AG04449 (cell line): ENCODE results near the gene SIRT5.

Experiments
- CTCF ChIA-PET: fragments of 350-600 bp; formaldehyde crosslinking; extraction: SDS; loops from one replicate; lab custom pipeline; 2021; ENCODE audit warnings: antibody characterized with exemption; lab: Yijun Ruan, JAX
- POLR2A ChIA-PET: fragments of 400-600, 350-600 bp; formaldehyde crosslinking; extraction: SDS; loops from one replicate; lab custom pipeline; 2020; ENCODE audit warnings: antibody characterized with exemption, inconsistent platforms; lab: Yijun Ruan, JAX
- DNase-seq: peaks from one replicate; pipeline ENCODE4 v3.0.0-alpha.2; 2010; ENCODE audit warnings: low read depth, low spot score
- H3K4me3 ChIP-seq: 2 replicates; pipeline ENCODE4 v1.5.1; 2011; ENCODE audit warnings: low read depth, mild to moderate bottlenecking, control low read depth, low read length
- TF ChIP-seq, protein P1 (sequence below): IDR thresholded peaks from one replicate; pipeline ENCODE4 v1.5.1; 2011; ENCODE audit warnings: mild to moderate bottlenecking, moderate library complexity, low read length, control low read depth, inconsistent platforms; ENCODE audit not compliant: insufficient read depth; ENCODE audit errors: missing control alignments

The SIRT5 gene

DNA sequence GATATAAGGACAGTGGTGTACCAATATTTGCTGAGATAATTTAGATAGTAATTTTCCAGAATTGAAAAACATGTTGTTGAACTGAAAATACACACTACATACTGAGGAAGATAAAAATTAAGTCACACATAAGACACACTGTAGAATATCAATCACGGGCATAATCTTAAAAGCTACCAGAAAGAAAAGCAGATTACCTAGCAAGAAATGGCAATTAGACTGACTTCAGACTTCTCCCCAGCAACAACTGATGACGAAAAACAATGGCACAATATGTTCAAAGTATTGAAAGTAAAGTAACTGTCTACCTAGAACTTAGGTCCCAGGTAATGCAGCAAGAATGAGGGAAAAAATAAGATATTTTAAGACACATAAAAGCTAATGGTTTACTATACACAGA is 87.2 kb downstream of the SIRT5 start:
- DNase-seq = no peak

DNA sequence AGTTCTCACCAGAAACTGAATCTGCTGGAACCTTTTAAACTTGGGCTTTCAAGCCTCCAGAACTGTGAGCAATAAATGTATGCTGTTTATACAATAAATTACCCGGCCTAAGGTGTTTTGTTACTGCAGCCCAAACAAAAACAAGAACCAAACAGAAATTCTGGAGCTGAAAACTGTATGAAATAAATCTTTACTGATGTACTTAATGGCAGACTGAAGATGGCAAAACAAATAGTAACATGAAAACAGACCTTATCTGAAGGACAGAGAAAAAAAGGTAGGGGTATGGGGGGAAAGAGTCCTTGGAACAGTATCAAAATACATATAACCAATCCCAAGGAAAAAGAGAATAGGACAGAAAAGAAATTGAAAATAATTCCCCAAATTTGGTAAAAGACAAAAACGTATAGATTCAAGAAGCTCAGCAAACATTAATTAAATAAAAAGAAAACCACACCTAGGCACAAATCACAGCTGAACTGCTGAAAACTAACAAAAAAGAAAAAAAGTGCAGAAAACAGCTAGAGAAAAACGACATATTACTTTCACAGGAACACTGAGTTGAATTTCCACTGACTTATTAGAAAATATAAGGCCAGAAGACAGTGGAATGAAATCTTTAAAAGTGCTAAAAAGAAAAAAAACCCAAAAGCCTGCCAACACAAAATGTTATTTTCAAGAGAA is 88.4 kb downstream of the SIRT5 start:
- H3K4me3 ChIP-seq = no peak overlapping the region
- TF ChIP-seq, protein P1, sequence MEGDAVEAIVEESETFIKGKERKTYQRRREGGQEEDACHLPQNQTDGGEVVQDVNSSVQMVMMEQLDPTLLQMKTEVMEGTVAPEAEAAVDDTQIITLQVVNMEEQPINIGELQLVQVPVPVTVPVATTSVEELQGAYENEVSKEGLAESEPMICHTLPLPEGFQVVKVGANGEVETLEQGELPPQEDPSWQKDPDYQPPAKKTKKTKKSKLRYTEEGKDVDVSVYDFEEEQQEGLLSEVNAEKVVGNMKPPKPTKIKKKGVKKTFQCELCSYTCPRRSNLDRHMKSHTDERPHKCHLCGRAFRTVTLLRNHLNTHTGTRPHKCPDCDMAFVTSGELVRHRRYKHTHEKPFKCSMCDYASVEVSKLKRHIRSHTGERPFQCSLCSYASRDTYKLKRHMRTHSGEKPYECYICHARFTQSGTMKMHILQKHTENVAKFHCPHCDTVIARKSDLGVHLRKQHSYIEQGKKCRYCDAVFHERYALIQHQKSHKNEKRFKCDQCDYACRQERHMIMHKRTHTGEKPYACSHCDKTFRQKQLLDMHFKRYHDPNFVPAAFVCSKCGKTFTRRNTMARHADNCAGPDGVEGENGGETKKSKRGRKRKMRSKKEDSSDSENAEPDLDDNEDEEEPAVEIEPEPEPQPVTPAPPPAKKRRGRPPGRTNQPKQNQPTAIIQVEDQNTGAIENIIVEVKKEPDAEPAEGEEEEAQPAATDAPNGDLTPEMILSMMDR = no peak
- no peak for DNase-seq
- ChIA-PET POLR2A (no interaction called here), CTCF (interaction anchor here (0.6 to 1.1 kb wide), 2 partner anchors 10 to 181 kb away, joined by 3 read pairs; no protein-coding TSS in a partner anchor)

More for the DNA sequence above, 87.2 kb downstream of the SIRT5 start:
- ChIA-PET POLR2A (no interaction called here), CTCF (interaction anchor here (1.0 to 1.1 kb wide), 2 partner anchors 9 to 30 kb away, joined by 3 read pairs; no protein-coding TSS in a partner anchor)
- TF ChIP-seq, protein P1 = no peak
- no peak overlapping the region for H3K4me3 ChIP-seq

DNA sequence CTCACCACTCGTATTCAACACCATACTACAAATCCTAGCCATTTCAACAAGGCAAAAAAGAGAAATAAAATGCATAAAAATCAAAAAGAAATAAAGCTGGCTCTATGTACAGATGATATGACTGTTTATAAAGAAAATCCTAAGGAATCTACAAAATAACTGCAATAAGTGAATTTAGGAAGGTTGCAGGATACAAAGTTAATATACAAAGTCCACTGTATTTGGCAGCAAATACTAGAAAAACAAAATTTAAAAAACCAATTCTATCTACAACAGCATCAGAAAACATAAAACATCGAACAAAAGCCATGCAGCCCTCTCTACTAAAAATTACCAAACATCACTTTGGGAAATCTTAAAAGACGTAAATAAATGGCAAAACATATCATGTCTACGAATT is 89.6 kb downstream of the SIRT5 start:
- TF ChIP-seq, protein P1 = no peak
- ChIA-PET POLR2A (no interaction called here), CTCF (no interaction called here)
- no peak for DNase-seq
- H3K4me3 ChIP-seq = no peak overlapping the region
